Endodermal cell (in vitro differentiated cells): ENCODE measurements around the gene APOBEC3H. TPM values are rescaled to one million over a fixed set of nuclear protein-coding genes. Genes with fewer than 3 reads are reported as not detected.
A peak's percentile ranks its signal among the peaks of the same experiment; 100 is the strongest.

Experiments used
- DNase-seq: peaks from one replicate; pipeline ENCODE4 v3.0.0-alpha.2; 2017
- H3K27ac ChIP-seq: 2 replicates; pipeline ENCODE4 v1.5.1; 2013; ENCODE audit warnings: mild to moderate bottlenecking, low read depth, low read length, moderate library complexity
- H3K27me3 ChIP-seq: 2 replicates; pipeline ENCODE4 v1.6.1; 2013; ENCODE audit warnings: mild to moderate bottlenecking, low read length, moderate library complexity; ENCODE audit not compliant: insufficient read depth, control insufficient read depth, poor library complexity, severe bottlenecking
- H3K36me3 ChIP-seq: 2 replicates; pipeline ENCODE4 v1.7.0; 2013; ENCODE audit warnings: mild to moderate bottlenecking, low read length, moderate library complexity; ENCODE audit not compliant: control insufficient read depth, insufficient read depth
- H3K4me1 ChIP-seq: one replicate; pipeline ENCODE4 v1.7.0; 2013; ENCODE audit warnings: low read length; ENCODE audit not compliant: control insufficient read depth, insufficient read depth
- H3K4me3 ChIP-seq: 2 replicates; pipeline ENCODE4 v1.5.1; 2013; ENCODE audit warnings: mild to moderate bottlenecking, low read length, moderate library complexity
- H3K9ac ChIP-seq: 2 replicates; pipeline ENCODE4 v1.6.1; 2013; ENCODE audit warnings: mild to moderate bottlenecking, low read length, moderate library complexity; ENCODE audit not compliant: poor library complexity, severe bottlenecking; ENCODE audit errors: extremely low read depth
- H3K9me3 ChIP-seq: 2 replicates; pipeline ENCODE4 v1.6.1; 2013; ENCODE audit warnings: mild to moderate bottlenecking, low read length, moderate library complexity; ENCODE audit not compliant: control insufficient read depth
- H3K27ac Mint-ChIP-seq: 2 replicates; pipeline ENCODE4 v1.8.0; 2020; ENCODE audit warnings: mixed read lengths
- H3K27me3 Mint-ChIP-seq: 2 replicates; pipeline ENCODE4 v1.8.0; 2021; ENCODE audit warnings: mild to moderate bottlenecking, mixed read lengths; ENCODE audit not compliant: insufficient read depth
- H3K36me3 Mint-ChIP-seq: 2 replicates; pipeline ENCODE4 v1.8.0; 2020; ENCODE audit warnings: low read depth, mixed read lengths
- H3K4me1 Mint-ChIP-seq: 2 replicates; pipeline ENCODE4 v1.8.0; 2020; ENCODE audit warnings: mixed read lengths
- H3K4me3 Mint-ChIP-seq: 2 replicates; pipeline ENCODE4 v1.8.0; 2020; ENCODE audit warnings: mild to moderate bottlenecking, moderate library complexity, mixed read lengths
- H3K9me3 Mint-ChIP-seq: 2 replicates; pipeline ENCODE4 v1.8.0; 2020; ENCODE audit warnings: mild to moderate bottlenecking, mixed read lengths
- WGBS, 2 experiments: methylation state at CpG; one replicate each; pipeline versions ENCODE4 v1.1.5 to v1.1.7; 2013; ENCODE audit warnings: missing lambda C conversion rate in 2 of 2, mixed read lengths in 1 of 2; ENCODE audit not compliant: insufficient coverage in 1 of 2, insufficient read length in 1 of 2; 5-methylcytosine and 5-hydroxymethylcytosine counted together
- total RNA-seq, 2 donors: library from RNA; stranded (reverse); fragmentation: NEBNext Ultra II Directional in 1 of 2; extraction: Animal tissue kit (Norgen Biotek cat#: 25700) in 1 of 2; gene quantifications; 2 replicates in 1 of 2; 3 replicates in 1 of 2; pipeline ENCODE4 v1.2.1, GENCODE V29; 2021
- TF ChIP-seq, protein P1 (sequence below): fragments of 200-600 bp; sonication (generic); conservative IDR thresholded peaks from 2 replicates; pipeline ENCODE4 v1.5.0; 2021; ENCODE audit warnings: antibody characterized with exemption, mild to moderate bottlenecking

APOBEC3H gene
- total RNA-seq, 2 donors from 2014 or later: not detected

- Histone ChIP-seq H3K9me3 (peaks cover 5% of the 10 kb centered on the region), H3K27me3 (no peaks in the 10 kb centered on the region), H3K9ac (no peak overlapping the region), H3K4me3 (peak overlapping the region; percentile 67), H3K4me1 (peaks cover 3% of the 10 kb centered on the region), H3K27ac (no peak overlapping the region), H3K36me3 (no peaks in the 10 kb centered on the region)
- peaks cover 4% of the 10 kb centered on the region for H3K9me3 Mint-ChIP-seq
- no peak overlapping the region for H3K4me3 Mint-ChIP-seq
- H3K36me3 Mint-ChIP-seq: no peaks in the 10 kb centered on the region
- TF ChIP-seq, protein P1, sequence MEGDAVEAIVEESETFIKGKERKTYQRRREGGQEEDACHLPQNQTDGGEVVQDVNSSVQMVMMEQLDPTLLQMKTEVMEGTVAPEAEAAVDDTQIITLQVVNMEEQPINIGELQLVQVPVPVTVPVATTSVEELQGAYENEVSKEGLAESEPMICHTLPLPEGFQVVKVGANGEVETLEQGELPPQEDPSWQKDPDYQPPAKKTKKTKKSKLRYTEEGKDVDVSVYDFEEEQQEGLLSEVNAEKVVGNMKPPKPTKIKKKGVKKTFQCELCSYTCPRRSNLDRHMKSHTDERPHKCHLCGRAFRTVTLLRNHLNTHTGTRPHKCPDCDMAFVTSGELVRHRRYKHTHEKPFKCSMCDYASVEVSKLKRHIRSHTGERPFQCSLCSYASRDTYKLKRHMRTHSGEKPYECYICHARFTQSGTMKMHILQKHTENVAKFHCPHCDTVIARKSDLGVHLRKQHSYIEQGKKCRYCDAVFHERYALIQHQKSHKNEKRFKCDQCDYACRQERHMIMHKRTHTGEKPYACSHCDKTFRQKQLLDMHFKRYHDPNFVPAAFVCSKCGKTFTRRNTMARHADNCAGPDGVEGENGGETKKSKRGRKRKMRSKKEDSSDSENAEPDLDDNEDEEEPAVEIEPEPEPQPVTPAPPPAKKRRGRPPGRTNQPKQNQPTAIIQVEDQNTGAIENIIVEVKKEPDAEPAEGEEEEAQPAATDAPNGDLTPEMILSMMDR: no peak
- H3K27ac Mint-ChIP-seq: peak overlapping the region; percentile 55
- WGBS, 2 experiments: 79 to 85% methylated on average over 9 of the region's 9 CpGs
- DNase-seq: peak; percentile 35
- H3K27me3 Mint-ChIP-seq: peaks cover 15% of the 10 kb centered on the region
- peaks cover 43% of the 10 kb centered on the region for H3K4me1 Mint-ChIP-seq
These were observed 19.1 kb downstream of the APOBEC3H start for GRCh38 chr22:39115977-39116621.

DNA sequence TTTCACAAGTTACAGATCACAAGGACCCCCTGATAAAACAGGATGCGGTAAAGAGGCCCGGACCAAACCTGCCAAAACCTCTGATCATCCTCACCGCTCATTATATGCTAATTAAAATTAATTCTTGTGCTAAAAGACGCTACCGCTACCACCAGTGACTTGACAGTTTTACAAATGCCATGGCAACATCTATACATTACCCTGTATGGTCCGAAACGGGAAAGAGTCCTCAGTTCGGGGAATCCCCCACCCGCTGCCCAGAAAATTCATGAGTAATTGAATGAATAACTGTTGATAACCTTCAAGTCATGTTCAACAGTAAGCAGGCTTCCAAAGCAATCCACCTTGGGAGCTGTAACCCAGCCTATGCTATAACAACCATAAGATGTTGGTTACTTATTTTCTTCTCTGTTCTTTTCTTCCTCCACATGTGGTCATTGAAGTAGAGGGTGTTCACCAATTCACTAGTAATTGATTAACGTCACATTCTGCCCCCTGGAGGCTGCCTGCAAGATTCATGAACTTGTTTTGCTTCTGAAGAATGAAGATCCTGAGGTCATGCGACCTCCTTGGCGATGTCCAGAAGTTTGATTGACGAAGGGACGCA lies 20.6 kb downstream of the APOBEC3H start:
- Mint-ChIP-seq H3K27me3 (peaks cover 15% of the 10 kb centered on the region), H3K9me3 (peaks cover 2% of the 10 kb centered on the region), H3K4me3 (no peak overlapping the region), H3K36me3 (no peaks in the 10 kb centered on the region), H3K27ac (peak overlapping the region; percentile 4), H3K4me1 (peaks cover 37% of the 10 kb centered on the region)
- Histone ChIP-seq H3K36me3 (no peaks in the 10 kb centered on the region), H3K9ac (no peak overlapping the region), H3K4me1 (peaks cover 3% of the 10 kb centered on the region), H3K4me3 (no peak overlapping the region), H3K27ac (no peak overlapping the region), H3K9me3 (peaks cover under 1% of the 10 kb centered on the region), H3K27me3 (no peaks in the 10 kb centered on the region)
- TF ChIP-seq, protein P1: peak; percentile 82
- peak; percentile 83 for DNase-seq
- 81 to 89% methylated on average over 9 to 14 of the region's 14 CpGs for WGBS, 2 experiments

- Mint-ChIP-seq H3K27ac (no peak overlapping the region), H3K27me3 (peaks cover 13% of the 10 kb centered on the region), H3K36me3 (no peaks in the 10 kb centered on the region), H3K4me3 (no peak overlapping the region), H3K4me1 (peaks cover 15% of the 10 kb centered on the region), H3K9me3 (no peaks in the 10 kb centered on the region)
- TF ChIP-seq, protein P1: no peak
- Histone ChIP-seq H3K9me3 (no peaks in the 10 kb centered on the region), H3K4me1 (peaks cover 3% of the 10 kb centered on the region), H3K27me3 (no peaks in the 10 kb centered on the region), H3K36me3 (no peaks in the 10 kb centered on the region), H3K9ac (no peak overlapping the region), H3K4me3 (no peak overlapping the region), H3K27ac (no peak overlapping the region)
- DNase-seq: no peak
- WGBS, 2 experiments: 85% methylated on average over 4 of the region's 4 CpGs; no CpG with 5 or more reads in 1 of the 2 experiments
These were observed 23.9 kb downstream of the APOBEC3H start for GRCh38 chr22:39120983-39121382.
